HEK293T (cell line): Measurements from ENCODE around the gene TRAF2.

Source experiments
- BHLHE40 ChIP-seq: fragments of 450-650 bp; IDR thresholded peaks from 2 replicates; pipeline ENCODE4 v1.6.1; 2016; ENCODE audit warnings: mild to moderate bottlenecking, moderate library complexity, borderline replicate concordance
- ELF4 ChIP-seq: fragments of 450-650 bp; IDR thresholded peaks from 2 replicates; pipeline ENCODE4 v1.6.1; 2017; ENCODE audit warnings: antibody characterized with exemption
- FOXK2 ChIP-seq: fragments of 450-650 bp; IDR thresholded peaks from 2 replicates; pipeline ENCODE4 v1.6.1; 2016; ENCODE audit warnings: mild to moderate bottlenecking
- FOXM1 ChIP-seq: fragments of 450-650 bp; IDR thresholded peaks from 2 replicates; pipeline ENCODE4 v1.6.1; 2017; ENCODE audit warnings: mild to moderate bottlenecking, borderline replicate concordance
- HDGF ChIP-seq: fragments of 450-650 bp; IDR thresholded peaks from 2 replicates; pipeline ENCODE4 v1.6.1; 2017; ENCODE audit warnings: antibody characterized with exemption, borderline replicate concordance
- NFRKB ChIP-seq: fragments of 450-650 bp; IDR thresholded peaks from 2 replicates; pipeline ENCODE4 v1.6.1; 2016; ENCODE audit warnings: mild to moderate bottlenecking, moderate library complexity
- PKNOX1 ChIP-seq: fragments of 450-650 bp; IDR thresholded peaks from 2 replicates; pipeline ENCODE4 v1.6.1; 2016
- SP1 ChIP-seq: fragments of 450-650 bp; IDR thresholded peaks from 2 replicates; pipeline ENCODE4 v1.6.1; 2017
- SUZ12 ChIP-seq: fragments of 450-650 bp; IDR thresholded peaks from 2 replicates; pipeline ENCODE4 v1.6.1; 2016; ENCODE audit warnings: mild to moderate bottlenecking
- TARDBP ChIP-seq: fragments of 450-650 bp; IDR thresholded peaks from 2 replicates; pipeline ENCODE4 v1.6.1; 2016

GRCh38 chr9:136945333-136946227 is 59.3 kb downstream of the TRAF2 start:
- no peak for TF ChIP-seq SP1
- TF ChIP-seq TARDBP: no peak
- TF ChIP-seq ELF4: no peak
- TF ChIP-seq HDGF: no peak
- TF ChIP-seq FOXM1: no peak
- TF ChIP-seq FOXK2: no peak
- TF ChIP-seq SUZ12: no peak
- TF ChIP-seq PKNOX1: no peak
- TF ChIP-seq NFRKB: no peak
- TF ChIP-seq BHLHE40: no peak
